GM12878 (cell line): Measurements from ENCODE around the gene SLC44A3. TPM values are rescaled to one million over a fixed set of nuclear protein-coding genes. Genes with fewer than 3 reads are reported as not detected.

ENCODE experiments used
- ATAC-seq: fragments of 200-7000 bp; cut with Tn5 transposase; 3 replicates; pipeline ENCODE4 v1.9.1; 2020; ENCODE audit warnings: mild to moderate bottlenecking, moderate library complexity
- BruUV-seq: library from RNA; stranded (reverse); fragments of 400-500 nt; replicated peaks from 2 replicates; lab custom pipeline; 2021; lab: Mats Ljungman, UMichigan
- CTCF ChIA-PET: fragments of 300-600 bp; sonication (Branson Sonifier 250); formaldehyde crosslinking; extraction: SDS; loops from one replicate; lab custom pipeline; 2021; ENCODE audit warnings: inconsistent platforms; lab: Yijun Ruan, JAX
- POLR2A ChIA-PET: fragments of 350-600 bp; formaldehyde crosslinking; extraction: SDS; loops from one replicate; lab custom pipeline; 2021; ENCODE audit warnings: inconsistent platforms; lab: Charles Lee
- RAD21 ChIA-PET: fragments of 300-600 bp; sonication (Branson Sonifier 250); formaldehyde crosslinking; loops from one replicate; lab custom pipeline; 2023; ENCODE audit warnings: antibody characterized with exemption; ENCODE audit not compliant: unreplicated experiment; lab: Charles Lee
- SMC1A ChIA-PET: fragments of 300-600 bp; sonication (Branson Sonifier 250); formaldehyde crosslinking; loops from one replicate; lab custom pipeline; 2023; ENCODE audit not compliant: unreplicated experiment, uncharacterized antibody; lab: Charles Lee
- DNase-seq: peaks from one replicate; pipeline ENCODE4 v3.0.0-alpha.2; 2011; ENCODE audit warnings: low read depth, low spot score
- FAIRE-seq: peaks from 3 replicates; lab custom pipeline; 2011; peaks lifted over from hg19 to GRCh38; lab: Jason Lieb, UNC
- H2AFZ ChIP-seq: 2 replicates; pipeline ENCODE4 v1.6.0; 2011; ENCODE audit warnings: low read depth, low read length, control low read depth; ENCODE audit not compliant: control insufficient read depth
- H3K27ac ChIP-seq: 2 replicates; pipeline ENCODE4 v1.5.1; 2011; ENCODE audit warnings: control low read depth; ENCODE audit not compliant: control insufficient read depth, insufficient read depth
- H3K27me3 ChIP-seq, 2 experiments: replicated peaks in 1 of 2; 2 replicates each; pipeline versions ENCODE4 v1.6.0 to v1.6.1; 2011; ENCODE audit warnings: low read length in 1 of 2; ENCODE audit not compliant: control insufficient read depth in 2 of 2, insufficient read depth in 2 of 2
- H3K36me3 ChIP-seq, 2 experiments: 2 replicates each; pipeline ENCODE4 v1.5.1; 2011; ENCODE audit warnings: low read length in 1 of 2; ENCODE audit not compliant: control insufficient read depth in 2 of 2, insufficient read depth in 2 of 2
- H3K4me1 ChIP-seq: 2 replicates; pipeline ENCODE4 v1.6.1; 2011; ENCODE audit warnings: mild to moderate bottlenecking, low read length, moderate library complexity, mixed read lengths; ENCODE audit not compliant: control insufficient read depth, insufficient read depth
- H3K4me2 ChIP-seq: 2 replicates; pipeline ENCODE4 v1.6.0; 2011; ENCODE audit warnings: control low read depth; ENCODE audit not compliant: control insufficient read depth, insufficient read depth
- H3K4me3 ChIP-seq: fragments of 200-600 bp; sonication (generic); 2 replicates; pipeline ENCODE4 v1.5.1; 2016
- H3K79me2 ChIP-seq: 2 replicates; pipeline ENCODE4 v1.6.0; 2011; ENCODE audit warnings: low read length; ENCODE audit not compliant: control insufficient read depth, insufficient read depth
- H3K9ac ChIP-seq: 2 replicates; pipeline ENCODE4 v1.8.0; 2011; ENCODE audit warnings: low read length, control low read depth, mixed read lengths; ENCODE audit not compliant: control insufficient read depth, insufficient read depth
- H3K9me3 ChIP-seq: replicated peaks from 3 replicates; pipeline ENCODE4 v1.5.1; 2011; ENCODE audit warnings: mild to moderate bottlenecking, low read length; ENCODE audit not compliant: control insufficient read depth, insufficient read depth
- H4K20me1 ChIP-seq: 2 replicates; pipeline ENCODE4 v1.6.0; 2011; ENCODE audit not compliant: control insufficient read depth, insufficient read depth
- CBX3 ChIP-seq: fragments of 200-600 bp; sonication (generic); IDR thresholded peaks from 2 replicates; pipeline ENCODE4 v1.6.1; 2016; ENCODE audit warnings: low read depth, borderline replicate concordance
- CBX5 ChIP-seq: sonication (generic); IDR thresholded peaks from 2 replicates; pipeline ENCODE4 v1.6.1; 2016; ENCODE audit warnings: low read depth, moderate library complexity, mild to moderate bottlenecking, inconsistent platforms
- EP300 ChIP-seq, 2 experiments: fragments of 150-350 bp in 1 of 2; IDR thresholded peaks; 2 replicates each; pipeline ENCODE4 v1.6.1; 2011 to 2012; ENCODE audit warnings: low read depth in 2 of 2, low read length in 2 of 2, borderline replicate concordance in 1 of 2, improper control_type of control experiment in 1 of 2, inconsistent platforms in 1 of 2; ENCODE audit not compliant: control insufficient read depth in 1 of 2
- GATAD2B ChIP-seq: fragments of 450-650 bp; conservative IDR thresholded peaks from 2 replicates; pipeline ENCODE4 v1.6.1; 2017; ENCODE audit warnings: low read depth, mild to moderate bottlenecking, moderate library complexity
- IRF4 ChIP-seq: IDR thresholded peaks from 2 replicates; pipeline ENCODE4 v1.6.1; 2011; ENCODE audit warnings: low read depth, low read length
- MEF2B ChIP-seq: fragments of 450-650 bp; IDR thresholded peaks from 2 replicates; pipeline ENCODE4 v1.6.1; 2018; ENCODE audit warnings: mild to moderate bottlenecking, moderate library complexity; ENCODE audit not compliant: partially characterized antibody, poor library complexity, severe bottlenecking
- NR2C2 ChIP-seq: IDR thresholded peaks from 2 replicates; pipeline ENCODE4 v1.6.1; 2011; ENCODE audit warnings: borderline replicate concordance, low read depth; ENCODE audit not compliant: control insufficient read depth, insufficient read length
- POLR2AphosphoS2 ChIP-seq: IDR thresholded peaks from 2 replicates; pipeline ENCODE4 v1.6.1; 2011; ENCODE audit warnings: low read depth, mild to moderate bottlenecking, low read length, improper control_type of control experiment, moderate library complexity
- RAD21 ChIP-seq: IDR thresholded peaks from 2 replicates; pipeline ENCODE4 v1.6.1; 2011; ENCODE audit warnings: mild to moderate bottlenecking, low read depth, low read length, moderate library complexity; ENCODE audit not compliant: insufficient read depth
- RAD51 ChIP-seq: fragments of 450-650 bp; IDR thresholded peaks from 2 replicates; pipeline ENCODE4 v1.6.1; 2016; ENCODE audit warnings: moderate library complexity, mild to moderate bottlenecking, inconsistent platforms
- SMAD5 ChIP-seq: IDR thresholded peaks from 2 replicates; pipeline ENCODE4 v1.6.1; 2016; ENCODE audit warnings: antibody characterized with exemption, low read depth
- TCF12 ChIP-seq: IDR thresholded peaks from 2 replicates; pipeline ENCODE4 v1.6.1; 2011; ENCODE audit warnings: low read depth, mild to moderate bottlenecking, low read length
- WGBS: methylation state at CpG from one replicate; pipeline ENCODE4 v1.1.6; 2016; ENCODE audit warnings: low lambda C conversion rate; ENCODE audit not compliant: insufficient replicate concordance, insufficient coverage; ENCODE audit errors: missing lambda C conversion rate; 5-methylcytosine and 5-hydroxymethylcytosine counted together
- in situ Hi-C: fragments of 300-500 bp; cut with MboI; formaldehyde crosslinking; loops from 9 replicates; pipeline ENCODE4 v1.14.3; 2018; ENCODE audit warnings: mixed read lengths
- intact Hi-C: fragments of 100-400 bp; cut with micrococcal nuclease; formaldehyde crosslinking; loops from one replicate; pipeline ENCODE4 v1.14.2; 2022; ENCODE audit not compliant: unreplicated experiment
- polyA plus RNA-seq, 11 experiments: library from polyadenylated mRNA; depleted of rRNA in 4 of 11; unstranded in 6 of 11; stranded (reverse) in 5 of 11; fragments of >200 nt; fragmentation: Nextera tagmentation in 4 of 11; fragmentation: Illumina TruSeq in 1 of 11; extraction: Ambion mirVana in 4 of 11; extraction: Trizol in 1 of 11; gene quantifications; 1 replicate in 1 of 11; 2 replicates in 10 of 11; pipeline versions ENCODE4 v1.2.1 to v1.2.3, GENCODE V29; 2011 to 2016; ENCODE audit warnings: inconsistent platforms in 2 of 11, missing spikeins in 2 of 11, low read depth in 1 of 11
- total RNA-seq, 4 experiments: library from RNA; depleted of rRNA in 3 of 4; stranded (reverse); fragments of >200 nt in 3 of 4; fragmentation: Illumina TruSeq in 1 of 4; extraction: Trizol in 1 of 4; gene quantifications; 2 replicates each; pipeline versions ENCODE4 v1.2.1 to v1.2.3, GENCODE V29; 2013 to 2021
- TF ChIP-seq, protein P1 (sequence below): fragments of 450-650 bp; formaldehyde crosslinking; IDR thresholded peaks from 2 replicates; pipeline ENCODE4 v1.5.0; 2022; ENCODE audit warnings: mild to moderate bottlenecking, missing genetic modification characterization
- TF ChIP-seq, protein P2 (sequence below): IDR thresholded peaks from 2 replicates; pipeline ENCODE4 v1.6.1; 2011; ENCODE audit warnings: borderline replicate concordance, low read depth, mild to moderate bottlenecking, moderate library complexity, mixed read lengths, low read length; ENCODE audit not compliant: insufficient read depth; ENCODE audit errors: extremely low read length
- TF ChIP-seq, protein P3 (sequence below): fragments of 450-650 bp; IDR thresholded peaks from 2 replicates; pipeline ENCODE4 v1.6.1; 2017; ENCODE audit warnings: antibody characterized with exemption, mild to moderate bottlenecking, moderate library complexity

Gene SLC44A3
- total and polyA plus RNA-seq, 10 of the 15 experiments (the other 5 are each of a cell fraction or from before 2014, with no cell fraction given), result not detected

DNA sequence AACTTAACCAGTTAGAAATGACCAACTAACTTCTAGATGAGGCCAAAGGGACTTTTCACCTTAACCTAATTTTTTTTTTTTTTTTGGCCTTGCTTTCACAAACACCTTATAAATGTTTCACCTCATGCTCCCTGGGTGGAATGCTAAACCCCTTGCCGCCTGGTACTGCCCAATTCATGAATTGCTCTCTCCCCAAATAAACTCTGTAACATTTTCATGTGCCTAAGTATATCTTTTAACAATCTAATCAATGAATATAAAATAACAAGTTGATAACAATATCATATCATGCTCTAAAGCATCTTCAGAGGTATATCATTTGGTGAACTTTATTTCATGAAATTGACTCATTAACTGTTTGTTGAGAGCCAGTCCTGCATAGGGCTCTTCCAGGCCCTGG is 117.7 kb downstream of the SLC44A3 start:
- 53% methylated on average over 1 of the region's 1 CpG for WGBS
- no peaks in the 10 kb centered on the region for H3K9me3 ChIP-seq
- no peak for DNase-seq
- ChIA-PET POLR2A (no interaction called here), CTCF (no interaction called here), RAD21 (no interaction called here), SMC1A (no interaction called here)
- no peak overlapping the region for H2AFZ ChIP-seq
- TF ChIP-seq RAD51 (no peak), MEF2B (no peak), CBX5 (no peak), NR2C2 (no peak), RAD21 (no peak), TCF12 (no peak), POLR2AphosphoS2 (no peak), GATAD2B (no peak), IRF4 (no peak), SMAD5 (no peak), CBX3 (no peak), EP300 (IDR thresholded peaks at IDR 0.05; ENCODE audit: borderline replicate concordance in 1 of 2, control insufficient read depth in 1 of 2, low read depth in 2 of 2, low read length in 2 of 2) (no peak)
- TF ChIP-seq, protein P1, sequence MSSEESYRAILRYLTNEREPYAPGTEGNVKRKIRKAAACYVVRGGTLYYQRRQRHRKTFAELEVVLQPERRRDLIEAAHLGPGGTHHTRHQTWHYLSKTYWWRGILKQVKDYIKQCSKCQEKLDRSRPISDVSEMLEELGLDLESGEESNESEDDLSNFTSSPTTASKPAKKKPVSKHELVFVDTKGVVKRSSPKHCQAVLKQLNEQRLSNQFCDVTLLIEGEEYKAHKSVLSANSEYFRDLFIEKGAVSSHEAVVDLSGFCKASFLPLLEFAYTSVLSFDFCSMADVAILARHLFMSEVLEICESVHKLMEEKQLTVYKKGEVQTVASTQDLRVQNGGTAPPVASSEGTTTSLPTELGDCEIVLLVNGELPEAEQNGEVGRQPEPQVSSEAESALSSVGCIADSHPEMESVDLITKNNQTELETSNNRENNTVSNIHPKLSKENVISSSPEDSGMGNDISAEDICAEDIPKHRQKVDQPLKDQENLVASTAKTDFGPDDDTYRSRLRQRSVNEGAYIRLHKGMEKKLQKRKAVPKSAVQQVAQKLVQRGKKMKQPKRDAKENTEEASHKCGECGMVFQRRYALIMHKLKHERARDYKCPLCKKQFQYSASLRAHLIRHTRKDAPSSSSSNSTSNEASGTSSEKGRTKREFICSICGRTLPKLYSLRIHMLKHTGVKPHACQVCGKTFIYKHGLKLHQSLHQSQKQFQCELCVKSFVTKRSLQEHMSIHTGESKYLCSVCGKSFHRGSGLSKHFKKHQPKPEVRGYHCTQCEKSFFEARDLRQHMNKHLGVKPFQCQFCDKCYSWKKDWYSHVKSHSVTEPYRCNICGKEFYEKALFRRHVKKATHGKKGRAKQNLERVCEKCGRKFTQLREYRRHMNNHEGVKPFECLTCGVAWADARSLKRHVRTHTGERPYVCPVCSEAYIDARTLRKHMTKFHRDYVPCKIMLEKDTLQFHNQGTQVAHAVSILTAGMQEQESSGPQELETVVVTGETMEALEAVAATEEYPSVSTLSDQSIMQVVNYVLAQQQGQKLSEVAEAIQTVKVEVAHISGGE, result no peak
- TF ChIP-seq, protein P2, sequence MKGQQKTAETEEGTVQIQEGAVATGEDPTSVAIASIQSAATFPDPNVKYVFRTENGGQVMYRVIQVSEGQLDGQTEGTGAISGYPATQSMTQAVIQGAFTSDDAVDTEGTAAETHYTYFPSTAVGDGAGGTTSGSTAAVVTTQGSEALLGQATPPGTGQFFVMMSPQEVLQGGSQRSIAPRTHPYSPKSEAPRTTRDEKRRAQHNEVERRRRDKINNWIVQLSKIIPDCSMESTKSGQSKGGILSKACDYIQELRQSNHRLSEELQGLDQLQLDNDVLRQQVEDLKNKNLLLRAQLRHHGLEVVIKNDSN, result no peak
- TF ChIP-seq, protein P3, sequence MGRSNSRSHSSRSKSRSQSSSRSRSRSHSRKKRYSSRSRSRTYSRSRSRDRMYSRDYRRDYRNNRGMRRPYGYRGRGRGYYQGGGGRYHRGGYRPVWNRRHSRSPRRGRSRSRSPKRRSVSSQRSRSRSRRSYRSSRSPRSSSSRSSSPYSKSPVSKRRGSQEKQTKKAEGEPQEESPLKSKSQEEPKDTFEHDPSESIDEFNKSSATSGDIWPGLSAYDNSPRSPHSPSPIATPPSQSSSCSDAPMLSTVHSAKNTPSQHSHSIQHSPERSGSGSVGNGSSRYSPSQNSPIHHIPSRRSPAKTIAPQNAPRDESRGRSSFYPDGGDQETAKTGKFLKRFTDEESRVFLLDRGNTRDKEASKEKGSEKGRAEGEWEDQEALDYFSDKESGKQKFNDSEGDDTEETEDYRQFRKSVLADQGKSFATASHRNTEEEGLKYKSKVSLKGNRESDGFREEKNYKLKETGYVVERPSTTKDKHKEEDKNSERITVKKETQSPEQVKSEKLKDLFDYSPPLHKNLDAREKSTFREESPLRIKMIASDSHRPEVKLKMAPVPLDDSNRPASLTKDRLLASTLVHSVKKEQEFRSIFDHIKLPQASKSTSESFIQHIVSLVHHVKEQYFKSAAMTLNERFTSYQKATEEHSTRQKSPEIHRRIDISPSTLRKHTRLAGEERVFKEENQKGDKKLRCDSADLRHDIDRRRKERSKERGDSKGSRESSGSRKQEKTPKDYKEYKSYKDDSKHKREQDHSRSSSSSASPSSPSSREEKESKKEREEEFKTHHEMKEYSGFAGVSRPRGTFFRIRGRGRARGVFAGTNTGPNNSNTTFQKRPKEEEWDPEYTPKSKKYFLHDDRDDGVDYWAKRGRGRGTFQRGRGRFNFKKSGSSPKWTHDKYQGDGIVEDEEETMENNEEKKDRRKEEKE, result no peak
- intact Hi-C loops, result no loop called here
- ATAC-seq, result no peak
- no peak overlapping the region for H3K9ac ChIP-seq
- BruUV-seq, result no TSS peak
- H3K4me1 ChIP-seq, result no peaks in the 10 kb centered on the region
- no peak overlapping the region for H3K27ac ChIP-seq
- H3K27me3 ChIP-seq, result no peaks in the 10 kb centered on the region; a peak in 1 of 4 replicates
- in situ Hi-C loops, result no loop called here
- no peaks in the 10 kb centered on the region for H3K79me2 ChIP-seq
- H3K4me3 ChIP-seq, result no peak overlapping the region
- no peak for FAIRE-seq
- H3K4me2 ChIP-seq, result no peak overlapping the region
- H4K20me1 ChIP-seq, result no peaks in the 10 kb centered on the region
- H3K36me3 ChIP-seq, result no peaks in the 10 kb centered on the region
